Large intestine (tissue), 3 donors: ENCODE data around the gene PDE4D. TPM values are rescaled to one million over a fixed set of nuclear protein-coding genes. Genes with fewer than 3 reads are reported as not detected.

Experiments
- DNase-seq, 2 donors: peaks; one replicate each; pipeline versions ENCODE4 v3.0.0 to v3.0.0-alpha.2; 2013
- H3K27ac ChIP-seq: one replicate; pipeline ENCODE4 v1.5.1; 2013; ENCODE audit warnings: low read length
- H3K27me3 ChIP-seq: 2 replicates; pipeline ENCODE4 v1.6.1; 2013; ENCODE audit warnings: low read length; ENCODE audit not compliant: control insufficient read depth, insufficient read depth
- H3K36me3 ChIP-seq: 2 replicates; pipeline ENCODE4 v1.6.1; 2013; ENCODE audit warnings: low read length; ENCODE audit not compliant: control insufficient read depth, insufficient read depth
- H3K4me1 ChIP-seq: one replicate; pipeline ENCODE4 v1.6.1; 2013; ENCODE audit warnings: low read length; ENCODE audit not compliant: control insufficient read depth, insufficient read depth
- H3K4me3 ChIP-seq: one replicate; pipeline ENCODE4 v1.5.1; 2013; ENCODE audit warnings: low read length
- H3K9me3 ChIP-seq: one replicate; pipeline ENCODE4 v1.6.1; 2013; ENCODE audit warnings: mild to moderate bottlenecking, low read depth, low read length, moderate library complexity; ENCODE audit not compliant: control insufficient read depth
- WGBS: methylation state at CpG from one replicate; pipeline ENCODE4 v1.1.5; 2013; ENCODE audit warnings: low lambda C conversion rate; ENCODE audit not compliant: insufficient coverage; 5-methylcytosine and 5-hydroxymethylcytosine counted together
- polyA plus RNA-seq: library from polyadenylated mRNA; unstranded; fragments of 120-200 nt; gene quantifications from one replicate; pipeline ENCODE4 v1.2.1, GENCODE V29; 2013

PDE4D gene
- polyA plus RNA-seq, 1 donor = 13.5 TPM

DNA sequence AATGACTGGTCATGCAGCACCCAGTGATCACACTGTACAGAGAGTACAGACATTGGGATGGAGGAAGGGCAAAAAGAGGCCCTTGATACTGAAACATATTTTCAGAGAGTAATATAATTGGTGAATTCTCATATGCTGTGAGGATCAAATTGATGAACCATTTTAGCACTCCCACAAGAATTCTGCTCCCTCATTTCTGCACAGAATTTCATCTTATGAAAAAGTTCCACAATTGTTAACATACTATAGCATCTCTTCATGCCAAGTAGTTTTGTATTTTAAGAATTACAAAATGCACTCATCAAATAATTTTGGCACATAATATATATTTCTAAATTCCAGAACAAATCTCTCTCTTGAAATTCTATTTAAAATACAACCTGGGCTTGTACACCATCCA lies 351.2 kb downstream of the PDE4D start:
- no peak overlapping the region for H3K27ac ChIP-seq
- H3K9me3 ChIP-seq = no peaks in the 10 kb centered on the region
- no peak overlapping the region for H3K4me3 ChIP-seq
- no peaks in the 10 kb centered on the region for H3K27me3 ChIP-seq
- H3K4me1 ChIP-seq = peaks cover 7% of the 10 kb centered on the region
- DNase-seq = no peak
- no peaks in the 10 kb centered on the region for H3K36me3 ChIP-seq

- WGBS = no CpG with 5 or more reads among the region's 2 CpGs
- Histone ChIP-seq H3K4me1 (peaks cover 7% of the 10 kb centered on the region), H3K4me3 (no peak overlapping the region), H3K9me3 (no peaks in the 10 kb centered on the region), H3K27me3 (no peaks in the 10 kb centered on the region), H3K36me3 (no peaks in the 10 kb centered on the region), H3K27ac (no peak overlapping the region)
- no peak for DNase-seq
These were observed 353.2 kb downstream of the PDE4D start for GRCh38 chr5:59540366-59540765.

DNA sequence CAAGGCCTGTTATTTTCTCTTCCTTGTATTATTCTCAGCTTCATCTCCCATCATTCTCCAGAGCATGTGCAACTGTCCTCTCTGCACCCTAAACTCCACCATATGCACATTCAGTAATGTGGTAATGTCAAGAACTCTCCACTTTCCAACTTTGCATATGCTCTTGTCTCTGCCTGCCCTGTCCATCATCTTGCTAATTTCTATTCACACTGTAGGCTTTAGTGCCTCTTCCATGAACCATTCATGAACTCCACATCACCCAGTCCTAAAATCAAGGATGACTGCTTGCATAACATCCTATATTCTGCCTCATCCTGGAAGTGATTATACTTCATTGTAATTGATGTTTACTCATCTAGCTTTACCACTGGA lies 354.8 kb downstream of the PDE4D start:
- H3K36me3 ChIP-seq = no peaks in the 10 kb centered on the region
- H3K9me3 ChIP-seq = no peaks in the 10 kb centered on the region
- no peak overlapping the region for H3K4me3 ChIP-seq
- no peaks in the 10 kb centered on the region for H3K27me3 ChIP-seq
- DNase-seq = no peak
- H3K27ac ChIP-seq = no peak overlapping the region
- peaks cover 3% of the 10 kb centered on the region for H3K4me1 ChIP-seq

- no peak overlapping the region for H3K4me3 ChIP-seq
- DNase-seq = no peak
- no peaks in the 10 kb centered on the region for H3K36me3 ChIP-seq
- H3K27me3 ChIP-seq = no peaks in the 10 kb centered on the region
- 100% methylated on average over 2 of the region's 6 CpGs for WGBS
- H3K27ac ChIP-seq = no peak overlapping the region
- H3K4me1 ChIP-seq = peaks cover 3% of the 10 kb centered on the region
- H3K9me3 ChIP-seq = no peaks in the 10 kb centered on the region
These were observed 355.4 kb downstream of the PDE4D start for GRCh38 chr5:59537961-59538749.

DNA sequence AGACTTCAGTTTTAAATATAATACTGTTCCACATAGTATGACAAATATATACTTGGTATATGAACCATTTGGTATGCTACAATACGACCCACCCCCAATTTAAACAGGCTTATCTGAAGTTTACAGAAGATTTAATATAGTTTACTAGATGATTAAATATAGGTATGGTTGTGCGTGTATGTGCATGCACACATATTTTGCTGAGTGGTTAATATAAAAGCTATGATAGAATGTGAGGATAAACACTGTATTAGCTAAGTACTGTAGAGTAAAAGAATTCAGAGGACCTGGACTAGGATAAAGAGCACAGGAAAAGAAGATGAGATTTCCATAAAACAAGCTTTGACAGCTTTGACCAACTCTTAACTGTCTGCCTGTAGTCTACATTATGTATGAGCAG lies 356.7 kb downstream of the PDE4D start:
- no peaks in the 10 kb centered on the region for H3K9me3 ChIP-seq
- H3K27me3 ChIP-seq = no peaks in the 10 kb centered on the region
- 100% methylated on average over 1 of the region's 2 CpGs for WGBS
- peaks cover 2% of the 10 kb centered on the region for H3K4me1 ChIP-seq
- DNase-seq = no peak
- H3K4me3 ChIP-seq = no peak overlapping the region
- no peak overlapping the region for H3K27ac ChIP-seq
- H3K36me3 ChIP-seq = no peaks in the 10 kb centered on the region

DNA sequence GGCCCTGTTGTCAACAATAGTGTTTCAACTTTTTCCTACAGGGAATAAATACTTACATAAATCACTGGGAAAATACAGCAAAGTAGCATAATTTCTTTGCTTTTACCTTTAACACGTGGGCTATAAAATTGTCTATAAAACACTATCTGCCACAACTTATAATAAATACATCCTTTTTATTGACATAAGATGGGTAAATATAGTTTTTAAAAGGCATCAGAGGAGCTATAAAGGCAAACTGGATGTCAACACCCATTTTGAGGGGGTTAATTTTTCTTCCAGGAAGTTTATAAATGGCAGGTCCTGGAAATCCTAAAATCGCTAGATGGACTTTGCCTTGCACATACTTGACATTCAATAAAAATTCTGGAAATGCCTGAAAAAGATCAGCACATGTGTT lies 358.0 kb downstream of the PDE4D start:
- Histone ChIP-seq H3K4me3 (no peak overlapping the region), H3K36me3 (no peaks in the 10 kb centered on the region), H3K4me1 (no peaks in the 10 kb centered on the region), H3K27ac (no peak overlapping the region), H3K9me3 (no peaks in the 10 kb centered on the region), H3K27me3 (no peaks in the 10 kb centered on the region)
- no peak for DNase-seq
- 71% methylated on average over 1 of the region's 2 CpGs for WGBS

DNA sequence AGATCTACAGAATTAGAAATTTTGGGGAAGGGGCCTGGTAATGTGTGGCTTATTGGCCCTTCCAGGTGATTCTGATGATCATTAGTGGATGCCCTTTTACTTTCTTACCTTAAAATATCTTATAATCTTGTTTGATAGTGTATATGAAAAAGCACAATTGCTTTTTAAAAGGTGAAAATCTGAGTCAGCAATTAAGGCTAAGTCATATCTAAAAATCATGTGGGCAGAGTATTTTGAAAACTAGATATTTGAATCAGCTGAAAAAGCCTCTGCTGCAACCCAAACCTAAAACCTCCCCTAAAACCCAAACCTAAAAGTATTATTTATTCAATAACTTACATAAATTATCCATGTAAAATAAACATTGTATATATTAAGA lies 359.8 kb downstream of the PDE4D start:
- DNase-seq = no peak
- Histone ChIP-seq H3K4me1 (no peaks in the 10 kb centered on the region), H3K27me3 (no peaks in the 10 kb centered on the region), H3K36me3 (no peaks in the 10 kb centered on the region), H3K9me3 (no peaks in the 10 kb centered on the region), H3K4me3 (no peak overlapping the region), H3K27ac (no peak overlapping the region)

DNA sequence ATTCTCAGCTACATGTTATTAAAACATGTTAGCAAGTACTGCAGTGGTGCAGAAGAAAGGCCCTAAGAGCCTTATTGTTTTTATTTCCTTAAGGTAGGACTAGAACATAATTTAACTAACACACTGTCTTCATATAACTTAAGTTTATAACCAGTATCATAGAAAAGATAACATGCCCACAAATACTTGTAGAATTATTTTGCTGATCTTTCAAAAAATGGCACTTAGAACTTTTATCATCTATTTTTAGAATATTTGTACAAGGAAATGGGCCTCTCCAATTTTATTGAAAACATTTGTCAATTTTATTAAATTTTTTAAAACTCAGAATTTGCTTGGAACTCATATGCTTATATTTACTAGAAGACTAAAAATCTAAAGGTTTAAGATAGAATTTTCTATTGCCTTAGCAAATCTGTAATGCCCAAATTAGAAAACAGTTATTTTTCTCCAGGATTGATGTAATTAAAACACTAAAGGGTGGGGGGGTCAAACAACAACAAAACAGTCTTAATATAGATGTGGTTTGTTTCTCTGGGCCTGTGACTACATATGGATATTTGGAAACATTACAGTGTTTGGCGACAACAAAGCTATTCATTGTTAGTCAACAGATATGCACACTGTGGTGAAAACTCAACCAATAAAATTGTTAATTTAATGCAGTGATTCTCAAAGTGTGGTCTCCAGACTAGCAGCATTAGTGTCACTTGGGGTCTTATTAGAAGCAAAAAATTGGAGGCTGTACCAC lies 360.4 kb downstream of the PDE4D start:
- no peak overlapping the region for H3K4me3 ChIP-seq
- WGBS = no CpG with 5 or more reads among the region's 1 CpG
- H3K36me3 ChIP-seq = no peaks in the 10 kb centered on the region
- DNase-seq = no peak
- no peaks in the 10 kb centered on the region for H3K4me1 ChIP-seq
- H3K9me3 ChIP-seq = no peaks in the 10 kb centered on the region
- H3K27me3 ChIP-seq = no peaks in the 10 kb centered on the region
- H3K27ac ChIP-seq = no peak overlapping the region

DNA sequence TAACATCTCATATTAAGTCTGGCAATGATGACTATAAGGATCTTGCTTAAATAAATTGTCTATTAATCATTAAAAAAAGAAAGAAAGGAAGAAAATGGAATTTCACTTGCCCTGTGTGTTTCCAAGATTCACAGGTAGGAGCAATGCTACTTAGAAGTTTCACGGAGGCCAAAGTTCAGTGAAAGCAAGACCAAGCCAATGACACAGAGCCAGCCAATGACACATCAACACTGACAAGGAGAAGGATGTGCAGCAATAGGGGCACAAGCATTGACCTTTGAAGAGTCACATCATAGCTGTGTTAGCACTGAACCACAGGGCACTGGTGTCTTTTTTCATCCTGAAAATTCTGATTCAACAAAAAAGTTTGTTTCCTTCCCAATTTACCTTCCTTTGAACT lies 364.3 kb downstream of the PDE4D start:
- WGBS = no CpG with 5 or more reads among the region's 1 CpG
- no peak overlapping the region for H3K27ac ChIP-seq
- H3K27me3 ChIP-seq = no peaks in the 10 kb centered on the region
- no peaks in the 10 kb centered on the region for H3K36me3 ChIP-seq
- no peak overlapping the region for H3K4me3 ChIP-seq
- peaks cover 17% of the 10 kb centered on the region for H3K4me1 ChIP-seq
- no peak for DNase-seq
- no peaks in the 10 kb centered on the region for H3K9me3 ChIP-seq

- Histone ChIP-seq H3K36me3 (no peaks in the 10 kb centered on the region), H3K4me1 (peaks cover 18% of the 10 kb centered on the region), H3K9me3 (no peaks in the 10 kb centered on the region), H3K4me3 (no peak overlapping the region), H3K27ac (no peak overlapping the region), H3K27me3 (no peaks in the 10 kb centered on the region)
- no peak for DNase-seq
- WGBS = no CpG with 5 or more reads among the region's 2 CpGs
These were observed 365.2 kb downstream of the PDE4D start for GRCh38 chr5:59528202-59528862.
